Keratinocyte (primary cell): ENCODE results near the gene CD2AP. TPM values are rescaled to one million over a fixed set of nuclear protein-coding genes. Genes with fewer than 3 reads are reported as not detected.

Experiments
- DNase-seq: peaks from one replicate; pipeline ENCODE4 v3.0.0-alpha.2; 2011; ENCODE audit warnings: low read depth, missing footprints, low spot score
- FAIRE-seq: peaks from 2 replicates; lab custom pipeline; 2011; peaks lifted over from hg19 to GRCh38; lab: Jason Lieb, UNC
- H2AFZ ChIP-seq: 2 replicates; pipeline ENCODE4 v1.6.0; 2012; ENCODE audit warnings: low read length, control low read depth, inconsistent platforms; ENCODE audit not compliant: control insufficient read depth
- H3K27ac ChIP-seq: 2 replicates; pipeline ENCODE4 v1.5.1; 2011; ENCODE audit warnings: low read length; ENCODE audit not compliant: control insufficient read depth, insufficient read depth
- H3K27me3 ChIP-seq: 3 replicates; pipeline ENCODE4 v1.6.0; 2011; ENCODE audit warnings: low read length; ENCODE audit not compliant: control insufficient read depth, insufficient read depth; ENCODE audit errors: extremely low read depth
- H3K36me3 ChIP-seq, 2 experiments: 2 replicates in 1 of 2; 3 replicates in 1 of 2; pipeline ENCODE4 v1.5.1; 2011; ENCODE audit warnings: low read length in 2 of 2, mild to moderate bottlenecking in 1 of 2; ENCODE audit not compliant: control insufficient read depth in 2 of 2, insufficient read depth in 2 of 2; ENCODE audit errors: extremely low read depth in 1 of 2
- H3K4me1 ChIP-seq: 3 replicates; pipeline ENCODE4 v1.5.1; 2011; ENCODE audit warnings: low read length; ENCODE audit not compliant: control insufficient read depth, insufficient read depth; ENCODE audit errors: extremely low read depth
- H3K4me2 ChIP-seq: 3 replicates; pipeline ENCODE4 v1.6.0; 2011; ENCODE audit warnings: low read depth, low read length; ENCODE audit not compliant: control insufficient read depth, insufficient read depth; ENCODE audit errors: extremely low read depth
- H3K4me3 ChIP-seq, 3 experiments: fragments of 200-600 bp in 1 of 3; sonication (generic) in 1 of 3; 2 replicates in 2 of 3; 3 replicates in 1 of 3; pipeline ENCODE4 v1.5.1; 2011 to 2016; ENCODE audit warnings: low read length in 3 of 3, mild to moderate bottlenecking in 3 of 3, control low read depth in 2 of 3, inconsistent platforms in 1 of 3, low read depth in 1 of 3, mixed read lengths in 1 of 3, mixed run types in 1 of 3, moderate library complexity in 1 of 3; ENCODE audit not compliant: control insufficient read depth in 2 of 3, insufficient read depth in 2 of 3; ENCODE audit errors: extremely low read depth in 1 of 3
- H3K79me2 ChIP-seq: 2 replicates; pipeline ENCODE4 v1.6.0; 2012; ENCODE audit warnings: low read length; ENCODE audit not compliant: control insufficient read depth, insufficient read depth
- H3K9ac ChIP-seq: 3 replicates; pipeline ENCODE4 v1.6.0; 2011; ENCODE audit warnings: low read length; ENCODE audit not compliant: control insufficient read depth, insufficient read depth; ENCODE audit errors: extremely low read depth
- H3K9me1 ChIP-seq: 3 replicates; pipeline ENCODE4 v1.6.0; 2011; ENCODE audit warnings: low read length; ENCODE audit not compliant: control insufficient read depth, insufficient read depth; ENCODE audit errors: extremely low read depth
- H3K9me3 ChIP-seq: 2 replicates; pipeline ENCODE4 v1.5.1; 2012; ENCODE audit warnings: low read depth, low read length; ENCODE audit not compliant: control insufficient read depth
- H4K20me1 ChIP-seq: 3 replicates; pipeline ENCODE4 v1.6.0; 2011; ENCODE audit warnings: low read length; ENCODE audit not compliant: control insufficient read depth, insufficient read depth; ENCODE audit errors: extremely low read depth
- EZH2 ChIP-seq: IDR thresholded peaks from one replicate; pipeline ENCODE4 v1.6.1; 2012; ENCODE audit warnings: inconsistent platforms, mild to moderate bottlenecking, low read length, moderate library complexity
- dilution Hi-C: fragments of 300-500 bp; cut with MboI; formaldehyde crosslinking; loops from one replicate; pipeline ENCODE4 v1.7.0; 2020; ENCODE audit warnings: low sequenced_read_pairs; ENCODE audit not compliant: extremely low pct_ligation_motif_present
- polyA plus RNA-seq, 5 experiments: library from polyadenylated mRNA; depleted of rRNA in 3 of 5; stranded (reverse) in 3 of 5; stranded (forward) in 1 of 5; unstranded in 1 of 5; fragments of >200 nt; gene quantifications; 1 replicate in 1 of 5; 2 replicates in 3 of 5; 3 replicates in 1 of 5; pipeline versions ENCODE4 v1.2.1 to v1.2.3, GENCODE V29; 2011 to 2012; ENCODE audit warnings: missing spikeins in 2 of 5, low read depth in 1 of 5, low replicate concordance in 1 of 5
- TF ChIP-seq, protein P1 (sequence below), 3 experiments: IDR thresholded peaks in 1 of 3; conservative IDR thresholded peaks in 1 of 3; optimal IDR thresholded peaks in 1 of 3; 2 replicates in 2 of 3; 3 replicates in 1 of 3; pipeline versions ENCODE3 to v1.5.1; 2011; ENCODE audit warnings: low read length in 3 of 3, mild to moderate bottlenecking in 3 of 3, moderate library complexity in 2 of 3, control low read depth in 1 of 3, inconsistent platforms in 1 of 3; ENCODE audit not compliant: insufficient read depth in 2 of 3; ENCODE audit errors: extremely low read depth in 1 of 3

CD2AP gene
- polyA plus RNA-seq, 1 donor (not counting 4 experiments of a cell fraction or from before 2014, with no cell fraction given), result 23.9 TPM

DNA sequence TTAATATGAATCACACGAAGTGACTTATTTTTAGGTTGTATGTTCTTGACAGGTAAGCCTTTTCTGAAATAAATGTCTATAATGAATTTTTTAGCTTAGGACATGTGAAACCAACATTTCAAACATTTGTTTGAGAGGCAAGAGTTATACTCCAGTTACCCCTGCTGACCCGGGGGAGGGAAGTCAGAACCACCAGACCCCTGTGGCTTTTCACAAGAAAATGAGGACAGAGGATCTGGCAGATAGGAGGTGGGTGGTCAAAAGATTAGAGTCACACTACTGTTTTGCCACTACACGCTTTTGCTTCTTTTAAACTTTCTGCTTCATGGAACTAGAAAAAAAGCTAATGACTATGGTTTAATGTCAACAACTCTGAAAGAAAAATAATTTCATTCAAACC, 193.3 kb downstream of the CD2AP start:
- dilution Hi-C loops, result no loop called here
- FAIRE-seq, result no peak
- TF ChIP-seq EZH2, result no peak
- TF ChIP-seq, protein P1, sequence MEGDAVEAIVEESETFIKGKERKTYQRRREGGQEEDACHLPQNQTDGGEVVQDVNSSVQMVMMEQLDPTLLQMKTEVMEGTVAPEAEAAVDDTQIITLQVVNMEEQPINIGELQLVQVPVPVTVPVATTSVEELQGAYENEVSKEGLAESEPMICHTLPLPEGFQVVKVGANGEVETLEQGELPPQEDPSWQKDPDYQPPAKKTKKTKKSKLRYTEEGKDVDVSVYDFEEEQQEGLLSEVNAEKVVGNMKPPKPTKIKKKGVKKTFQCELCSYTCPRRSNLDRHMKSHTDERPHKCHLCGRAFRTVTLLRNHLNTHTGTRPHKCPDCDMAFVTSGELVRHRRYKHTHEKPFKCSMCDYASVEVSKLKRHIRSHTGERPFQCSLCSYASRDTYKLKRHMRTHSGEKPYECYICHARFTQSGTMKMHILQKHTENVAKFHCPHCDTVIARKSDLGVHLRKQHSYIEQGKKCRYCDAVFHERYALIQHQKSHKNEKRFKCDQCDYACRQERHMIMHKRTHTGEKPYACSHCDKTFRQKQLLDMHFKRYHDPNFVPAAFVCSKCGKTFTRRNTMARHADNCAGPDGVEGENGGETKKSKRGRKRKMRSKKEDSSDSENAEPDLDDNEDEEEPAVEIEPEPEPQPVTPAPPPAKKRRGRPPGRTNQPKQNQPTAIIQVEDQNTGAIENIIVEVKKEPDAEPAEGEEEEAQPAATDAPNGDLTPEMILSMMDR (optimal IDR thresholded peaks at IDR 0.05 in 1 of 3, IDR thresholded peaks at IDR 0.05 in 1 of 3, conservative IDR thresholded peaks at IDR 0.05 in 1 of 3; ENCODE audit: extremely low read depth in 1 of 3, insufficient read depth in 2 of 3, low read length in 3 of 3), result no peak
- H3K4me1 ChIP-seq, result peaks cover 24% of the 10 kb centered on the region
- no peaks in the 10 kb centered on the region for H3K27me3 ChIP-seq
- no peaks in the 10 kb centered on the region for H3K36me3 ChIP-seq
- H3K9me1 ChIP-seq, result no peaks in the 10 kb centered on the region
- no peaks in the 10 kb centered on the region for H3K79me2 ChIP-seq
- H3K4me2 ChIP-seq, result no peak overlapping the region
- H3K4me3 ChIP-seq, result no peak overlapping the region
- DNase-seq, result no peak
- no peaks in the 10 kb centered on the region for H3K9me3 ChIP-seq
- H3K9ac ChIP-seq, result no peak overlapping the region
- H4K20me1 ChIP-seq, result no peaks in the 10 kb centered on the region
- H3K27ac ChIP-seq, result peak overlapping the region; percentile 76
- no peak overlapping the region for H2AFZ ChIP-seq

GRCh38 chr6:47671777-47672176, 194.2 kb downstream of the CD2AP start:
- Histone ChIP-seq H3K9ac (no peak overlapping the region), H3K79me2 (no peaks in the 10 kb centered on the region), H3K27me3 (no peaks in the 10 kb centered on the region), H3K4me3 (no peak overlapping the region), H2AFZ (no peak overlapping the region), H4K20me1 (no peaks in the 10 kb centered on the region), H3K9me1 (no peaks in the 10 kb centered on the region), H3K4me2 (no peak overlapping the region), H3K36me3 (no peaks in the 10 kb centered on the region), H3K27ac (no peak overlapping the region), H3K4me1 (peaks cover 24% of the 10 kb centered on the region), H3K9me3 (no peaks in the 10 kb centered on the region)
- FAIRE-seq, result no peak
- no peak for DNase-seq
- TF ChIP-seq, protein P1 (optimal IDR thresholded peaks at IDR 0.05 in 1 of 3, IDR thresholded peaks at IDR 0.05 in 1 of 3, conservative IDR thresholded peaks at IDR 0.05 in 1 of 3; ENCODE audit: extremely low read depth in 1 of 3, insufficient read depth in 2 of 3, low read length in 3 of 3), result no peak
- TF ChIP-seq EZH2, result no peak
- dilution Hi-C loops, result no loop called here
